Astrocyte (in vitro differentiated cells and primary cell): ENCODE results near the gene RGS9. TPM values are rescaled to one million over a fixed set of nuclear protein-coding genes. Genes with fewer than 3 reads are reported as not detected.
"Not testable (repeated sequence)": the region's sequence is repeated elsewhere in the genome, so short reads cannot be mapped to it uniquely, and the experiment has no call there.

Source experiments
- DNase-seq: peaks from one replicate; pipeline ENCODE4 v3.0.0-alpha.2; 2010; ENCODE audit warnings: low read depth
- FAIRE-seq: peaks from 2 replicates; lab custom pipeline; 2011; peaks lifted over from hg19 to GRCh38; lab: Jason Lieb, UNC
- H2AFZ ChIP-seq: 2 replicates; pipeline ENCODE4 v1.6.0; 2012; ENCODE audit warnings: low read depth, low read length, inconsistent platforms
- H3K27ac ChIP-seq: 2 replicates; pipeline ENCODE4 v1.5.1; 2011; ENCODE audit warnings: low read depth, low read length, inconsistent platforms
- H3K27me3 ChIP-seq: 2 replicates; pipeline ENCODE4 v1.6.0; 2011; ENCODE audit warnings: low read length, inconsistent platforms; ENCODE audit not compliant: insufficient read depth
- H3K36me3 ChIP-seq: 2 replicates; pipeline ENCODE4 v1.5.1; 2011; ENCODE audit warnings: low read length, inconsistent platforms; ENCODE audit not compliant: insufficient read depth
- H3K4me1 ChIP-seq: 2 replicates; pipeline ENCODE4 v1.5.1; 2011; ENCODE audit warnings: low read length, inconsistent platforms; ENCODE audit not compliant: insufficient read depth
- H3K4me2 ChIP-seq: 2 replicates; pipeline ENCODE4 v1.6.0; 2012; ENCODE audit warnings: low read length, inconsistent platforms
- H3K4me3 ChIP-seq: 2 replicates; pipeline ENCODE4 v1.5.1; 2011; ENCODE audit warnings: low read depth, mild to moderate bottlenecking, low read length, inconsistent platforms; ENCODE audit not compliant: insufficient read depth
- H3K79me2 ChIP-seq: 2 replicates; pipeline ENCODE4 v1.6.0; 2012; ENCODE audit warnings: mild to moderate bottlenecking, low read length, inconsistent platforms; ENCODE audit not compliant: insufficient read depth
- H3K9ac ChIP-seq: 2 replicates; pipeline ENCODE4 v1.6.0; 2012; ENCODE audit warnings: mild to moderate bottlenecking, low read length, inconsistent platforms
- H3K9me3 ChIP-seq: 2 replicates; pipeline ENCODE4 v1.5.1; 2012; ENCODE audit warnings: low read depth, mild to moderate bottlenecking, low read length, inconsistent platforms; ENCODE audit not compliant: insufficient read depth
- H4K20me1 ChIP-seq: 2 replicates; pipeline ENCODE4 v1.6.0; 2012; ENCODE audit warnings: low read length, inconsistent platforms; ENCODE audit not compliant: insufficient read depth
- H3K27ac Mint-ChIP-seq: one replicate; pipeline ENCODE4 v1.8.0; 2021; ENCODE audit warnings: mild to moderate bottlenecking, mixed read lengths; ENCODE audit not compliant: unreplicated experiment
- H3K27me3 Mint-ChIP-seq: one replicate; pipeline ENCODE4 v1.8.0; 2021; ENCODE audit warnings: low read depth, mixed read lengths; ENCODE audit not compliant: unreplicated experiment
- H3K36me3 Mint-ChIP-seq: one replicate; pipeline ENCODE4 v1.8.0; 2021; ENCODE audit warnings: low read depth, mixed read lengths; ENCODE audit not compliant: unreplicated experiment
- H3K4me1 Mint-ChIP-seq: one replicate; pipeline ENCODE4 v1.8.0; 2021; ENCODE audit warnings: low read depth, mixed read lengths; ENCODE audit not compliant: unreplicated experiment
- H3K4me3 Mint-ChIP-seq: one replicate; pipeline ENCODE4 v1.8.0; 2021; ENCODE audit warnings: mild to moderate bottlenecking, moderate library complexity, mixed read lengths; ENCODE audit not compliant: unreplicated experiment
- H3K9me3 Mint-ChIP-seq: one replicate; pipeline ENCODE4 v1.8.0; 2021; ENCODE audit warnings: mild to moderate bottlenecking, mixed read lengths; ENCODE audit not compliant: unreplicated experiment
- CTCF ChIP-seq: IDR thresholded peaks from 2 replicates; pipeline ENCODE4 v1.5.1; 2011; ENCODE audit warnings: low read depth, mild to moderate bottlenecking, inconsistent platforms, low read length, moderate library complexity; ENCODE audit not compliant: insufficient read depth
- EZH2 ChIP-seq: IDR thresholded peaks from 2 replicates; pipeline ENCODE4 v1.6.1; 2012; ENCODE audit warnings: mild to moderate bottlenecking, low read length, inconsistent platforms; ENCODE audit not compliant: insufficient read depth
- total RNA-seq: library from RNA; stranded (reverse); gene quantifications from 2 replicates; pipeline ENCODE4 v1.2.1, GENCODE V29; 2021

RGS9 gene
- total RNA-seq, 1 donor from 2014 or later = 9.4 TPM

GRCh38 chr17:65095465-65095864 lies 41.7 kb upstream of the RGS9 start:
- H3K4me3 ChIP-seq = no peak overlapping the region
- no peak overlapping the region for H3K4me3 Mint-ChIP-seq
- H3K9me3 Mint-ChIP-seq = no peaks in the 10 kb centered on the region
- peaks cover 15% of the 10 kb centered on the region for H3K4me1 ChIP-seq
- H3K4me1 Mint-ChIP-seq = peaks cover 8% of the 10 kb centered on the region
- H3K9ac ChIP-seq = no peak overlapping the region
- H3K36me3 ChIP-seq = no peaks in the 10 kb centered on the region
- no peak overlapping the region for H2AFZ ChIP-seq
- H3K27me3 Mint-ChIP-seq = peaks cover 5% of the 10 kb centered on the region
- DNase-seq (no peak), FAIRE-seq (no peak)
- H3K27ac Mint-ChIP-seq = no peak overlapping the region
- no peaks in the 10 kb centered on the region for H3K9me3 ChIP-seq
- no peak overlapping the region for H3K4me2 ChIP-seq
- H3K79me2 ChIP-seq = no peaks in the 10 kb centered on the region
- H3K27me3 ChIP-seq = peaks cover 18% of the 10 kb centered on the region
- H3K36me3 Mint-ChIP-seq = peaks cover 4% of the 10 kb centered on the region
- no peak for TF ChIP-seq CTCF
- no peak for TF ChIP-seq EZH2
- no peak overlapping the region for H3K27ac ChIP-seq
- H4K20me1 ChIP-seq = no peaks in the 10 kb centered on the region

- DNase-seq, H3K27me3 Mint-ChIP-seq, H3K9me3 Mint-ChIP-seq, H3K4me3 Mint-ChIP-seq, H3K9ac ChIP-seq, H3K36me3 ChIP-seq, H3K4me2 ChIP-seq, H4K20me1 ChIP-seq, H3K27ac Mint-ChIP-seq, H3K4me3 ChIP-seq, H2AFZ ChIP-seq, H3K36me3 Mint-ChIP-seq, H3K27ac ChIP-seq, FAIRE-seq, H3K9me3 ChIP-seq, H3K79me2 ChIP-seq: not testable (repeated sequence)
- peaks cover 19% of the 10 kb centered on the region for H3K4me1 ChIP-seq
- peaks cover 14% of the 10 kb centered on the region for H3K27me3 ChIP-seq
- H3K4me1 Mint-ChIP-seq = peaks cover 11% of the 10 kb centered on the region
These were observed 40.8 kb upstream of the RGS9 start for GRCh38 chr17:65096382-65096781.

- Mint-ChIP-seq H3K9me3 (no peaks in the 10 kb centered on the region), H3K27me3 (no peaks in the 10 kb centered on the region), H3K36me3 (peaks cover 4% of the 10 kb centered on the region), H3K4me1 (peaks cover 11% of the 10 kb centered on the region), H3K27ac (no peak overlapping the region), H3K4me3 (no peak overlapping the region)
- peaks cover 19% of the 10 kb centered on the region for H3K4me1 ChIP-seq
- DNase-seq = no peak
- no peak overlapping the region for H3K4me2 ChIP-seq
- no peak overlapping the region for H3K4me3 ChIP-seq
- no peak overlapping the region for H2AFZ ChIP-seq
- H3K36me3 ChIP-seq = no peaks in the 10 kb centered on the region
- no peaks in the 10 kb centered on the region for H3K79me2 ChIP-seq
- H3K9me3 ChIP-seq = no peaks in the 10 kb centered on the region
- no peak for TF ChIP-seq EZH2
- TF ChIP-seq CTCF = no peak
- H3K9ac ChIP-seq = no peak overlapping the region
- H4K20me1 ChIP-seq = no peaks in the 10 kb centered on the region
- FAIRE-seq = no peak
- peaks cover 14% of the 10 kb centered on the region for H3K27me3 ChIP-seq
- no peak overlapping the region for H3K27ac ChIP-seq
These were observed 40.1 kb upstream of the RGS9 start for GRCh38 chr17:65097110-65097509.
